GM19397 (cell line): ENCODE measurements around the gene CDYL2.
A peak's percentile ranks its signal among the peaks of the same experiment; 100 is the strongest.
"Not testable (repeated sequence)": the region's sequence is repeated elsewhere in the genome, so short reads cannot be mapped to it uniquely, and the experiment has no call there.

Experiments used
- ATAC-seq: cut with Tn5 transposase; IDR thresholded peaks from one replicate; pipeline ENCODE4 v1.9.1; 2021; ENCODE audit warnings: mild to moderate bottlenecking, moderate library complexity; ENCODE audit not compliant: unreplicated experiment

Gene CDYL2

GRCh38 chr16:80680046-80680445 is 124.4 kb downstream of the CDYL2 start:
- ATAC-seq, result no peak

- ATAC-seq, result no peak
These were observed 129.5 kb downstream of the CDYL2 start for GRCh38 chr16:80674884-80675283.

GRCh38 chr16:80672379-80672778 is 132.0 kb downstream of the CDYL2 start:
- ATAC-seq, result no peak

- ATAC-seq, result peak; percentile 57
These were observed 133.0 kb downstream of the CDYL2 start for GRCh38 chr16:80671281-80671849.

GRCh38 chr16:80670170-80670865 is 134.1 kb downstream of the CDYL2 start:
- no peak for ATAC-seq

GRCh38 chr16:80669673-80670072 is 134.7 kb downstream of the CDYL2 start:
- ATAC-seq, result no peak

GRCh38 chr16:80667925-80668324 is 136.5 kb downstream of the CDYL2 start:
- ATAC-seq, result no peak

- ATAC-seq, result no peak
These were observed 137.2 kb downstream of the CDYL2 start for GRCh38 chr16:80667251-80667560.

GRCh38 chr16:80666378-80667250 is 137.8 kb downstream of the CDYL2 start:
- ATAC-seq, result no peak

- ATAC-seq, result no peak
These were observed 139.0 kb downstream of the CDYL2 start for GRCh38 chr16:80665356-80665755.

GRCh38 chr16:80664786-80665185 is 139.6 kb downstream of the CDYL2 start:
- ATAC-seq, result no peak

GRCh38 chr16:80664226-80664625 is 140.2 kb downstream of the CDYL2 start:
- ATAC-seq, result no peak

- ATAC-seq, result no peak
These were observed 141.3 kb downstream of the CDYL2 start for GRCh38 chr16:80663078-80663477.

- ATAC-seq, result no peak
These were observed 144.5 kb downstream of the CDYL2 start for GRCh38 chr16:80659865-80660264.

- peak; percentile 87 for ATAC-seq
These were observed 147.7 kb downstream of the CDYL2 start for GRCh38 chr16:80656711-80657150.

GRCh38 chr16:80656161-80656560 is 148.2 kb downstream of the CDYL2 start:
- no peak for ATAC-seq

- ATAC-seq, result no peak
These were observed 148.6 kb downstream of the CDYL2 start for GRCh38 chr16:80655751-80656150.

GRCh38 chr16:80654094-80654862 is 150.1 kb downstream of the CDYL2 start:
- ATAC-seq, result no peak

GRCh38 chr16:80652441-80652840 is 152.0 kb downstream of the CDYL2 start:
- no peak for ATAC-seq

GRCh38 chr16:80650281-80650680 is 154.1 kb downstream of the CDYL2 start:
- not testable (repeated sequence) for ATAC-seq

GRCh38 chr16:80640316-80640715 is 164.1 kb downstream of the CDYL2 start:
- ATAC-seq, result no peak
